Measurements from ENCODE around the gene WFIKKN2.

The WFIKKN2 gene

DNA sequence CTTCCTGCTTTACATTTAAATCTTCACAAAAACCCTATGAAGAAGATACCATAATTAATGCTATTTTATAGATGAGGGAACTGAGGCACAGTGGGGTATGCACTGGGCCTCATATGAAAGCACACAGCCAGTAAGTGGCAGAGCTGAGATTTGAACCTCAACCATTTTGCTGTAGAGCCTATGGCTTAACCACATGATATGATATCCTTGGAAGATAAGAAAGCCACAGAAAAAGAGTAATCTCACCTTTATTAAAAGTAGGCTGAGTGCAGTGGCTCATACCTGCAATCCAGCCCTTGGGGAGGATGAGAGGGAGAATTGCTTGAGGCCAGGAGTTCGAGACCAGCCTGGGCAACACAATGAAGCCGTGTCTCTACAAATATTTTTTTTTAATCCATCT, 45.8 kb downstream of the WFIKKN2 start:
- DNase-seq: no peak

DNA sequence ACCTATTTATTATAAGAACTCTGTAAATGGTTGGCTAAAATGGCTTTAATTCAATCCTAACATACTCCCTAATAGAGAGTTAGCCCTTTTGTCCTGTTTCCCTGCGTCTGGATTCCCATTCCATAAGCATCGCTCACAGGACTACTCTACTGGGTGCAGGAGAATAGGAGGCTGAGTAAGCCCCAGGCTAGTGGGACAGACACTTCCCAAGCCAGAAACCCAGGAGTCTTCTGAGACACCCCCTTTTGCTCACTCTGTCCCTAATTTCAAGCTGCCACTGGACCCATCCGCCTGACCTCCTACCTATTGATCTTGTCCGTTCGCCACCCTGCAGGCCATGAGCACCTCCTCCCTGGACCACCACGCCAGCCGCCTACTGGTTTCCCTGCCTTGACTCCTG, 47.5 kb downstream of the WFIKKN2 start:
- peak; percentile 71 for DNase-seq

DNA sequence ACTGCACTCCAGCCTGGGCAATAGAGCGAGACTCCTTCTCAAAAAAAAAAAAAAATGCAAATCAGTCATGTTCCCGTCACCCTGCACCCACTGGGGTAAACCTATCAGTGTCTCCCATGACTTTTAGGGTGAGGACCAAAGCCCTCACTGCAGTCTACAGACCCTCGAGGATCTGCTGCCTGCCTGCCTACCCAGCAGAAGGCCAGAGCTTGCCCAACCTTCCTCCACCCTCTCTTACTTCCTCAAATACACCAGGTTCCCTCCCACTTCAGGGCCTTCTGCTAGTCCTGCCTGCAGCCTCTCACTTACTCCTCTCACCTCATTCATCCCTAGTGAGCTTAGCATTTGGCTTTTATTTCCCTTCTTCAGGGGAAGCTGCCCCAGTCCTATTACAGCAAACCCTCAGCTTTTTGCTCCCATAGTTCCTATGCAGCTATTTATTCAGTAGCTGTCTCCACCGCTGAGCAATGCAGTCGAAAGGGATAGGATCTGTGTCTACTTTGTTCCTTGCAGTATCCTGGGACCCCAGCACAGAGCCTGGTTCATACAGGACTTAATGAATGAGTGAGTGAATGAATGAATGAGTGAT, 48.6 kb downstream of the WFIKKN2 start:
- DNase-seq: no peak

DNA sequence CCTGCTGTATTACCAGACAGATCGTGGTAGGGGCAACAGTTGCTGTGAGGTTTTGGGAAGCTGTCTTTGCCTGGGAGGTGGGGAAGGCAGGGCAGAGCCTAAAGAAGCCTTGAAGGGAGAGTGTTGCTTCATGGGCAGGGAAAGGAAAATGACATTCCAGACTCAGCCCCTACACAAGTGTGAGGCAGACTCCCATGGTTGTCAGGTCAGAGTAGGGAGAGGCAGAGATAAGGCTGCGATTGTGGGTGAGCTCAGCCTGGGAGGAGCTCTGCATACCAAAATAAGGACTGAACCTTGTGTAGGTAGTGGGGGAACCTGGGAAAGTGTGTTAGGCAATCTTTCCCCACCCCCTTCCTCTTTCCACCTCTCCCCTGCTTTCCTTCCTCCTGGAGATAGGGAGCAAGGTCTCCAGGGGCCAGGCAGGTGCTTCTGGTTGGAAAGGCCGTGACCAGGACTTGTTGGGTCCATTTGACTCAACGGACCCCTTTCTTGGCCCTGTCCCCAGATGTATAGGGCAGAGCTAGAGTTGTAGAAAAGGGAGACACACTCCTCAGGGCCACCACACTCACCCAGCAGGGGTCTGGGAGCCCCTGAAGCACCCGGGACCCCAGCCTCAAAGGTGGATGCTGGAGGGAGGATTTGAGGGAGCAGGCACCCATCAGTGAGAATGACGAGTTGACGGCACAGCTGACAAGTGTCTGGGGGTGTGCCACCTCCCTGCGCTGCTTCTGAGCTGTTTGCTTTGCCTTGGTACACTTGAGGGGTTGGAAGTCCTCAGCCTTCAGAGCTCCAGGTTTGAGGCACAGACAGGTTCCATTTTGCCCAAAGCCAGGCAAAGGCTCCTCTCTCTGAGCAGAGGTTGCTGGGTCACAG, 49.3 kb downstream of the WFIKKN2 start:
- no peak for DNase-seq

DNA sequence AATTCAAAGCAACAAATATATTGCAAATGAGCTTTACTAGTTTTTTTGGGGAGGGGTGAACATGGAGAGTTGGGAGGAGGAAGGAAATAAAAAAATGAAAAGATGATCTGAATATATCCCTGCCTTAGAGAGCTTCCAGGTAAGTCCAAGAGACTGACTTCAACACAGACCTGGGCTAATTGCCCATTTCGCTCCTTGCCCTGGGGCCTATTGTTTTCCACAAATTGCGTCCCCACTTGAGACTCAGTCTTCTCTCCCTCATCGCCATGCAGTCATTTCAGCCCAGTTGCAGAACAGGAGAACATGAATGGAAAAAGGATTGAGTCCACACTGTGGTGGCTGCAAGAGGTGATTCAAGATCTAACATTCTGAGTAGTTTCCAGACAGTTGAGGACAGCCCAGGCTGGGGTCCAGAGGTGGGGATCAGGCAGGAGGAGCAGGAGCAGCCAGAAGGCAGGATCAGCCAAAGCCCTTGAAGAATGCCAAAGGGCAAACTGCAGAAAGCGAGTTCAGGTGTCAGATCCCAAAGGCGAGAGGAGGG, 52.4 kb downstream of the WFIKKN2 start:
- DNase-seq: no peak

DNA sequence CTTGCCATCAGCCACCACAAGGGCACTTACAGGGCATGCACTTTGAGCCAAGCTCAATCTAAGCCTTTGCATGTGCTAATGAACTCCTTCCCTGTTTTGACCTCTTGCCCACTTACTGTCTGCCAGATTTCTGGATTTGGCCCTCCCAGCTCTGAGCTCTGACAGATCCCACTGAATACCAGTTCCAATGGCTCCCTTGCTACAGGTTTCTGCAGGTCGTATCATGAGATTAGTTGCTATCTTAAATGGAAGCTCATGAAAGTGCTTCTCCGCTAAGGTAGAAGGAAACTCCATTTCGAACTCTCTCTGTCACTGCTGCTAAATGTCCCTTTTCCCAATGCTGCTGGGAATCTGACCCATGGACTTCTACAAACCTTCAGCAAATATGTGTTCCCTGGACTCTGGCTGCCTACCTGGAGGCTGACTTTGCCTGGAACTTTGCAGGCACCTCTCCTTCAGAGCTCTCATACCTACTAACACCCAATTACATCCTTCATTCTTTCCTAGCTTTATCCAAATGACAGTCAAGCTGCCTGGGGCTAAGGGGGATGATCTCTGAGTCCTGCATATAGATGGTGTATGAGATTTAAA, 54.2 kb downstream of the WFIKKN2 start:
- DNase-seq: no peak

DNA sequence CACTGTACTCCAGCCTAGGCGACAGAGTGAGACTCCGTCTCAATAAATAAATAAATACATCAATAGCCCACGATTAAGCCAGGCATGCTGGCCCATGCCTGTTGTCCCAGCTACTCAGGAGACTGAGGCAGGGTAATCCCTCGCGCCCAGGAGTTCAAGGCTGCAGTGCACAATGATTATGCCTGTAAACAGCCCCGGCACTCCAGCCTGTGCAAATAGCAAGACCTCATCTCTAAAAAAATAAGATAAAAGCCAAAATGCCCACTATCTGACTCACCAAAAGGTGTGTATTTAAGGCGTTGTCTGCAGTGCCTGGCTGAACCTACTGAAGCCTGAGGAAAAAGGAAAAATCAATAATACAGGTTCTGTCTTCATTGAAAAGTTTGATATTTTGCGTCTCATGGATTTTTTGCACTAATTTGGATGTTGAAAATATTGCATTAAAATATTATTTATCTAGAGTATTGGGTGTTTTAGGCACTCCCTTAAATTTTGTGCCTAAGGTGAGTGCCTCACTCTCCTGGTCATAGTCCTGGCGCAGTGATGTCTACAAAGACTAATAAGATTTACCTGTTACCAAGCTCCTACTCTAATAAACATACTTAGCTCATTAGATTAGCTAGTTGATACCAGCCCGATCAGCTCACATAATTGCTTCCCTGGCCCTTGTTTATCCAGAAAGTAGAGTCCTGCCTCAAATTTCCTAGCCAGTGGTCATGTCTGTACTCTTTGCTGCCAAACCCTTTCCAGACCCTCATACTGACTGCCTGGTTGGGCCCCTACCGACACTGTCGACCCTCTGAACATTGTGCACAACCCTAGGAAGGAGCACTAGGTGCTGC, 55.5 kb downstream of the WFIKKN2 start:
- no peak for DNase-seq

DNA sequence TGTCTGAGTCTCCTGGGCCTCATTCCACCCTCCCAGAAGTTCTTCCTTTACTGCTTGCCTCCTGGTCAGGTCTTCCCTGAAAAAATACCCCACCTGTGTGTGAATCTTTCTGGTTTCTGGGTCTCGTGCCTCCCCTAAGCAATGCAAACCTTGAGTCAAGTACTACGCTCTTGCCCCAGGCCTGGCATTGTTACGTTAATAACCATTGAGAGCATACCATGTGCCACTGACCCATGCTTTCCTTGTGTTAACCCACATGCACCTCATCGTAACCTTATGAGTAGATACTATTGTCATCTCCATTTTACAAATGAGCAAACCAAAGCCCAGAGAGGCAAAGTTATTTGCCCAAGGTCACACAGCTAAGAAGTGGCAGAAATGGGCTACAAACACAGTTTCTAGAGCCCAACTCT, 56.2 kb downstream of the WFIKKN2 start:
- no peak for DNase-seq
